GM12891 (cell line): ENCODE measurements around the gene MOB3B.

Experiments used
- PAX5 ChIP-seq: IDR thresholded peaks from 2 replicates; pipeline ENCODE4 v1.6.1; 2011; ENCODE audit warnings: low read length, moderate library complexity, mild to moderate bottlenecking; ENCODE audit not compliant: insufficient read depth, severe bottlenecking
- POLR2A ChIP-seq: IDR thresholded peaks from 2 replicates; pipeline ENCODE4 v1.6.1; 2011; ENCODE audit warnings: low read depth, low read length, control low read depth
- POLR2AphosphoS5 ChIP-seq: IDR thresholded peaks from 2 replicates; pipeline ENCODE4 v1.6.1; 2011; ENCODE audit warnings: low read depth, low read length, control low read depth
- SPI1 ChIP-seq: IDR thresholded peaks from 2 replicates; pipeline ENCODE4 v1.6.1; 2011; ENCODE audit warnings: low read depth, low read length, control low read depth
- TAF1 ChIP-seq: IDR thresholded peaks from 2 replicates; pipeline ENCODE4 v1.6.1; 2011; ENCODE audit warnings: low read depth, low read length, control low read depth

- no peak for TF ChIP-seq TAF1
- TF ChIP-seq POLR2AphosphoS5, result no peak
- TF ChIP-seq POLR2A, result no peak
- no peak for TF ChIP-seq SPI1
- TF ChIP-seq PAX5, result no peak
Observed at GRCh38 chr9:27560457-27560856, 30.8 kb upstream of the MOB3B start.
